ENCODE data around the gene NAT8L.
"Not testable (repeated sequence)": the region's sequence is repeated elsewhere in the genome, so short reads cannot be mapped to it uniquely, and the experiment has no call there.

Gene NAT8L

GRCh38 chr4:2059046-2059725 is at the start of gene NAT8L:
NAT8L (plus strand) TSS chr4:2059327; CDS start chr4:2059512, 185 bp downstream.
- peak in 1 of 2 experiments; percentile 28 for DNase-seq

GRCh38 chr4:2009651-2010233 is 49.4 kb upstream of the NAT8L start:
- peak; percentile 50 to 62 for DNase-seq

- no peak for DNase-seq
These were observed 47.5 kb upstream of the NAT8L start for GRCh38 chr4:2011583-2011982.

GRCh38 chr4:2015008-2015407 is 44.1 kb upstream of the NAT8L start:
- no peak for DNase-seq

- not testable (repeated sequence) for DNase-seq
These were observed 37.6 kb upstream of the NAT8L start for GRCh38 chr4:2021358-2022018.

GRCh38 chr4:2024683-2025082 is 34.4 kb upstream of the NAT8L start:
- no peak for DNase-seq

GRCh38 chr4:2025817-2026216 is 33.3 kb upstream of the NAT8L start:
- no peak for DNase-seq

- DNase-seq, result not testable (repeated sequence)
These were observed 32.0 kb upstream of the NAT8L start for GRCh38 chr4:2027120-2027519.

- not testable (repeated sequence) for DNase-seq
These were observed 28.0 kb upstream of the NAT8L start for GRCh38 chr4:2031161-2031560.

- DNase-seq, result no peak
These were observed 22.8 kb upstream of the NAT8L start for GRCh38 chr4:2036327-2036726.

GRCh38 chr4:2036866-2037265 is 22.3 kb upstream of the NAT8L start:
- no peak for DNase-seq

- DNase-seq, result no peak
These were observed 18.5 kb upstream of the NAT8L start for GRCh38 chr4:2040391-2041238.

GRCh38 chr4:2041239-2042130 is 17.6 kb upstream of the NAT8L start:
- DNase-seq, result peak; percentile 91 to 92

GRCh38 chr4:2042204-2042946 is 16.8 kb upstream of the NAT8L start:
- DNase-seq, result peak; percentile 27 to 44

- no peak for DNase-seq
These were observed 16.2 kb upstream of the NAT8L start for GRCh38 chr4:2042947-2043395.

GRCh38 chr4:2043396-2044118 is 15.6 kb upstream of the NAT8L start:
- DNase-seq, result no peak

GRCh38 chr4:2044119-2044485 is 15.0 kb upstream of the NAT8L start:
- no peak for DNase-seq

- DNase-seq, result no peak
These were observed 14.3 kb upstream of the NAT8L start for GRCh38 chr4:2044542-2045517.

GRCh38 chr4:2045518-2045951 is 13.6 kb upstream of the NAT8L start:
- no peak for DNase-seq

Measured in activated CD4-positive, alpha-beta T cell treated with anti-CD3 and anti-CD28 coated beads, Interleukin-2, amount 50 U/mL, for 48 hours (primary cell).